ENCODE measurements around the gene C16orf89. TPM values are rescaled to one million over a fixed set of nuclear protein-coding genes. Genes with fewer than 3 reads are reported as not detected.

Gene C16orf89
- total RNA-seq, 4 donors from 2014 or later, result 6.3 to 39.0 (median 17.8) TPM

- Histone ChIP-seq H3K4me3 (no peak overlapping the region), H3K27me3 (no peaks in the 10 kb centered on the region), H3K9me3 (no peaks in the 10 kb centered on the region), H3K4me1 (no peaks in the 10 kb centered on the region), H3K27ac (no peak overlapping the region), H3K36me3 (peaks cover 0 to 29% (median 0%) of the 10 kb centered on the region in 3 donors)
- no peak for DNase-seq (ENCODE audit: low spot score in 2 of 2)
- WGBS, 2 donors, result 68 to 71% methylated on average over 7 of the region's 7 CpGs
- TF ChIP-seq POLR2A (IDR thresholded peaks at IDR 0.05) (no peak), CTCF (IDR thresholded peaks at IDR 0.05) (no peak), EP300 (IDR thresholded peaks at IDR 0.05) (no peak)
Observed at GRCh38 chr16:5040451-5040850, 25.3 kb downstream of the C16orf89 start.

GRCh38 chr16:5036228-5037156 lies 29.3 kb downstream of the C16orf89 start:
- DNase-seq (ENCODE audit: low spot score in 2 of 2), result no peak
- peaks cover 0 to 3% (median 0%) of the 10 kb centered on the region in 3 donors for H3K36me3 ChIP-seq
- 43 to 44% methylated on average over 12 of the region's 12 CpGs for WGBS, 2 donors
- peaks cover 0 to 21% (median 13%) of the 10 kb centered on the region in 4 donors for H3K4me1 ChIP-seq
- H3K27ac ChIP-seq, result no peak overlapping the region
- TF ChIP-seq EP300 (IDR thresholded peaks at IDR 0.05) (no peak), POLR2A (IDR thresholded peaks at IDR 0.05) (no peak), CTCF (IDR thresholded peaks at IDR 0.05) (no peak)
- H3K9me3 ChIP-seq, result no peaks in the 10 kb centered on the region
- no peak overlapping the region for H3K4me3 ChIP-seq
- no peaks in the 10 kb centered on the region for H3K27me3 ChIP-seq

GRCh38 chr16:5035909-5036227 lies 29.9 kb downstream of the C16orf89 start:
- WGBS, 2 donors, result 68 to 72% methylated on average over 1 of the region's 1 CpG
- no peak for TF ChIP-seq EP300 (IDR thresholded peaks at IDR 0.05)
- no peak for TF ChIP-seq POLR2A (IDR thresholded peaks at IDR 0.05)
- TF ChIP-seq CTCF (IDR thresholded peaks at IDR 0.05), result no peak
- no peaks in the 10 kb centered on the region for H3K27me3 ChIP-seq
- H3K36me3 ChIP-seq, result peaks cover 0 to 9% (median 0%) of the 10 kb centered on the region in 3 donors
- H3K9me3 ChIP-seq, result no peaks in the 10 kb centered on the region
- DNase-seq (ENCODE audit: low spot score in 2 of 2), result no peak
- H3K4me1 ChIP-seq, result peaks cover 0 to 21% (median 13%) of the 10 kb centered on the region in 4 donors
- no peak overlapping the region for H3K4me3 ChIP-seq
- no peak overlapping the region for H3K27ac ChIP-seq

GRCh38 chr16:5034167-5034523 lies 31.6 kb downstream of the C16orf89 start:
- no peaks in the 10 kb centered on the region for H3K27me3 ChIP-seq
- no peak for DNase-seq (ENCODE audit: low spot score in 2 of 2)
- no peaks in the 10 kb centered on the region for H3K9me3 ChIP-seq
- WGBS, 2 donors, result 8 to 12% methylated on average over 2 of the region's 2 CpGs
- H3K27ac ChIP-seq, result peak overlapping the region in 3 of 4 donors; percentile 71 to 81 (median 77)
- H3K4me3 ChIP-seq, result peak overlapping the region; percentile 66 to 97 (median 84)
- peaks cover 0 to 21% (median 13%) of the 10 kb centered on the region in 4 donors for H3K4me1 ChIP-seq
- TF ChIP-seq EP300 (IDR thresholded peaks at IDR 0.05), result no peak
- no peak for TF ChIP-seq CTCF (IDR thresholded peaks at IDR 0.05)
- no peak for TF ChIP-seq POLR2A (IDR thresholded peaks at IDR 0.05)
- peaks cover 0 to 24% (median 0%) of the 10 kb centered on the region in 3 donors for H3K36me3 ChIP-seq
